Astrocyte (in vitro differentiated cells and primary cell): Measurements from ENCODE around the gene HMOX1. TPM values are rescaled to one million over a fixed set of nuclear protein-coding genes. Genes with fewer than 3 reads are reported as not detected.

Experiments used
- DNase-seq: peaks from one replicate; pipeline ENCODE4 v3.0.0-alpha.2; 2010; ENCODE audit warnings: low read depth
- FAIRE-seq: peaks from 2 replicates; lab custom pipeline; 2011; peaks lifted over from hg19 to GRCh38; lab: Jason Lieb, UNC
- H2AFZ ChIP-seq: 2 replicates; pipeline ENCODE4 v1.6.0; 2012; ENCODE audit warnings: low read depth, low read length, inconsistent platforms
- H3K27ac ChIP-seq: 2 replicates; pipeline ENCODE4 v1.5.1; 2011; ENCODE audit warnings: low read depth, low read length, inconsistent platforms
- H3K27me3 ChIP-seq: 2 replicates; pipeline ENCODE4 v1.6.0; 2011; ENCODE audit warnings: low read length, inconsistent platforms; ENCODE audit not compliant: insufficient read depth
- H3K36me3 ChIP-seq: 2 replicates; pipeline ENCODE4 v1.5.1; 2011; ENCODE audit warnings: low read length, inconsistent platforms; ENCODE audit not compliant: insufficient read depth
- H3K4me1 ChIP-seq: 2 replicates; pipeline ENCODE4 v1.5.1; 2011; ENCODE audit warnings: low read length, inconsistent platforms; ENCODE audit not compliant: insufficient read depth
- H3K4me2 ChIP-seq: 2 replicates; pipeline ENCODE4 v1.6.0; 2012; ENCODE audit warnings: low read length, inconsistent platforms
- H3K4me3 ChIP-seq: 2 replicates; pipeline ENCODE4 v1.5.1; 2011; ENCODE audit warnings: low read depth, mild to moderate bottlenecking, low read length, inconsistent platforms; ENCODE audit not compliant: insufficient read depth
- H3K79me2 ChIP-seq: 2 replicates; pipeline ENCODE4 v1.6.0; 2012; ENCODE audit warnings: mild to moderate bottlenecking, low read length, inconsistent platforms; ENCODE audit not compliant: insufficient read depth
- H3K9ac ChIP-seq: 2 replicates; pipeline ENCODE4 v1.6.0; 2012; ENCODE audit warnings: mild to moderate bottlenecking, low read length, inconsistent platforms
- H3K9me3 ChIP-seq: 2 replicates; pipeline ENCODE4 v1.5.1; 2012; ENCODE audit warnings: low read depth, mild to moderate bottlenecking, low read length, inconsistent platforms; ENCODE audit not compliant: insufficient read depth
- H4K20me1 ChIP-seq: 2 replicates; pipeline ENCODE4 v1.6.0; 2012; ENCODE audit warnings: low read length, inconsistent platforms; ENCODE audit not compliant: insufficient read depth
- H3K27ac Mint-ChIP-seq: one replicate; pipeline ENCODE4 v1.8.0; 2021; ENCODE audit warnings: mild to moderate bottlenecking, mixed read lengths; ENCODE audit not compliant: unreplicated experiment
- H3K27me3 Mint-ChIP-seq: one replicate; pipeline ENCODE4 v1.8.0; 2021; ENCODE audit warnings: low read depth, mixed read lengths; ENCODE audit not compliant: unreplicated experiment
- H3K36me3 Mint-ChIP-seq: one replicate; pipeline ENCODE4 v1.8.0; 2021; ENCODE audit warnings: low read depth, mixed read lengths; ENCODE audit not compliant: unreplicated experiment
- H3K4me1 Mint-ChIP-seq: one replicate; pipeline ENCODE4 v1.8.0; 2021; ENCODE audit warnings: low read depth, mixed read lengths; ENCODE audit not compliant: unreplicated experiment
- H3K4me3 Mint-ChIP-seq: one replicate; pipeline ENCODE4 v1.8.0; 2021; ENCODE audit warnings: mild to moderate bottlenecking, moderate library complexity, mixed read lengths; ENCODE audit not compliant: unreplicated experiment
- H3K9me3 Mint-ChIP-seq: one replicate; pipeline ENCODE4 v1.8.0; 2021; ENCODE audit warnings: mild to moderate bottlenecking, mixed read lengths; ENCODE audit not compliant: unreplicated experiment
- EZH2 ChIP-seq: IDR thresholded peaks from 2 replicates; pipeline ENCODE4 v1.6.1; 2012; ENCODE audit warnings: mild to moderate bottlenecking, low read length, inconsistent platforms; ENCODE audit not compliant: insufficient read depth
- total RNA-seq: library from RNA; stranded (reverse); gene quantifications from 2 replicates; pipeline ENCODE4 v1.2.1, GENCODE V29; 2021
- TF ChIP-seq, protein P1 (sequence below): IDR thresholded peaks from 2 replicates; pipeline ENCODE4 v1.5.1; 2011; ENCODE audit warnings: low read depth, mild to moderate bottlenecking, inconsistent platforms, low read length, moderate library complexity; ENCODE audit not compliant: insufficient read depth

HMOX1 gene
- total RNA-seq, 1 donor from 2014 or later: 17.0 TPM

GRCh38 chr22:35352214-35353111, 28.4 kb upstream of the HMOX1 start:
- H3K4me1 ChIP-seq: peaks cover 12% of the 10 kb centered on the region
- Mint-ChIP-seq H3K27ac (no peak overlapping the region), H3K4me1 (peaks cover 15% of the 10 kb centered on the region), H3K27me3 (no peaks in the 10 kb centered on the region), H3K36me3 (peaks cover 2% of the 10 kb centered on the region), H3K9me3 (no peaks in the 10 kb centered on the region), H3K4me3 (no peak overlapping the region)
- TF ChIP-seq EZH2: no peak
- TF ChIP-seq, protein P1, sequence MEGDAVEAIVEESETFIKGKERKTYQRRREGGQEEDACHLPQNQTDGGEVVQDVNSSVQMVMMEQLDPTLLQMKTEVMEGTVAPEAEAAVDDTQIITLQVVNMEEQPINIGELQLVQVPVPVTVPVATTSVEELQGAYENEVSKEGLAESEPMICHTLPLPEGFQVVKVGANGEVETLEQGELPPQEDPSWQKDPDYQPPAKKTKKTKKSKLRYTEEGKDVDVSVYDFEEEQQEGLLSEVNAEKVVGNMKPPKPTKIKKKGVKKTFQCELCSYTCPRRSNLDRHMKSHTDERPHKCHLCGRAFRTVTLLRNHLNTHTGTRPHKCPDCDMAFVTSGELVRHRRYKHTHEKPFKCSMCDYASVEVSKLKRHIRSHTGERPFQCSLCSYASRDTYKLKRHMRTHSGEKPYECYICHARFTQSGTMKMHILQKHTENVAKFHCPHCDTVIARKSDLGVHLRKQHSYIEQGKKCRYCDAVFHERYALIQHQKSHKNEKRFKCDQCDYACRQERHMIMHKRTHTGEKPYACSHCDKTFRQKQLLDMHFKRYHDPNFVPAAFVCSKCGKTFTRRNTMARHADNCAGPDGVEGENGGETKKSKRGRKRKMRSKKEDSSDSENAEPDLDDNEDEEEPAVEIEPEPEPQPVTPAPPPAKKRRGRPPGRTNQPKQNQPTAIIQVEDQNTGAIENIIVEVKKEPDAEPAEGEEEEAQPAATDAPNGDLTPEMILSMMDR: no peak
- no peak overlapping the region for H3K27ac ChIP-seq
- no peak overlapping the region for H3K9ac ChIP-seq
- H4K20me1 ChIP-seq: no peaks in the 10 kb centered on the region
- H3K4me2 ChIP-seq: no peak overlapping the region
- no peak overlapping the region for H3K4me3 ChIP-seq
- H3K27me3 ChIP-seq: no peaks in the 10 kb centered on the region
- H3K79me2 ChIP-seq: no peaks in the 10 kb centered on the region
- FAIRE-seq (no peak), DNase-seq (no peak)
- H2AFZ ChIP-seq: no peak overlapping the region
- no peaks in the 10 kb centered on the region for H3K9me3 ChIP-seq
- H3K36me3 ChIP-seq: no peaks in the 10 kb centered on the region

- Histone ChIP-seq H3K9ac (no peak overlapping the region), H3K9me3 (no peaks in the 10 kb centered on the region), H3K36me3 (no peaks in the 10 kb centered on the region), H3K27me3 (no peaks in the 10 kb centered on the region), H3K79me2 (no peaks in the 10 kb centered on the region), H3K4me3 (no peak overlapping the region), H2AFZ (no peak overlapping the region), H3K4me2 (no peak overlapping the region), H4K20me1 (no peaks in the 10 kb centered on the region), H3K4me1 (peaks cover 12% of the 10 kb centered on the region), H3K27ac (no peak overlapping the region)
- H3K27me3 Mint-ChIP-seq: no peaks in the 10 kb centered on the region
- TF ChIP-seq, protein P1: no peak
- no peak for TF ChIP-seq EZH2
- FAIRE-seq (no peak), DNase-seq (no peak)
- H3K27ac Mint-ChIP-seq: no peak overlapping the region
- no peaks in the 10 kb centered on the region for H3K36me3 Mint-ChIP-seq
- peaks cover 15% of the 10 kb centered on the region for H3K4me1 Mint-ChIP-seq
- no peaks in the 10 kb centered on the region for H3K9me3 Mint-ChIP-seq
- H3K4me3 Mint-ChIP-seq: no peak overlapping the region
Measured at GRCh38 chr22:35353318-35353717, 27.6 kb upstream of the HMOX1 start.

- Histone ChIP-seq H3K36me3 (no peaks in the 10 kb centered on the region), H3K27ac (no peak overlapping the region), H3K4me2 (no peak overlapping the region), H2AFZ (no peak overlapping the region), H3K9me3 (no peaks in the 10 kb centered on the region), H3K9ac (no peak overlapping the region), H3K27me3 (no peaks in the 10 kb centered on the region), H3K79me2 (no peaks in the 10 kb centered on the region), H3K4me3 (no peak overlapping the region), H4K20me1 (no peaks in the 10 kb centered on the region), H3K4me1 (peaks cover 12% of the 10 kb centered on the region)
- FAIRE-seq (no peak), DNase-seq (no peak)
- H3K4me1 Mint-ChIP-seq: peaks cover 15% of the 10 kb centered on the region
- H3K27me3 Mint-ChIP-seq: no peaks in the 10 kb centered on the region
- TF ChIP-seq EZH2: no peak
- TF ChIP-seq, protein P1: no peak
- no peaks in the 10 kb centered on the region for H3K36me3 Mint-ChIP-seq
- no peaks in the 10 kb centered on the region for H3K9me3 Mint-ChIP-seq
- H3K27ac Mint-ChIP-seq: no peak overlapping the region
- no peak overlapping the region for H3K4me3 Mint-ChIP-seq
Measured at GRCh38 chr22:35354068-35354467, 26.8 kb upstream of the HMOX1 start.
